ENCODE data around the gene CHCHD6.

The CHCHD6 gene

GRCh38 chr3:126986001-126986400 lies 282.0 kb downstream of the CHCHD6 start:
- DNase-seq (ENCODE audit: insufficient read length) (no peak), FAIRE-seq (no peak)
- TF ChIP-seq TAF1 (IDR thresholded peaks at IDR 0.05; ENCODE audit: borderline replicate concordance, low read depth, low read length) (no peak), POLR2A (IDR thresholded peaks at IDR 0.05; ENCODE audit: low read depth, low read length) (no peak), POLR2AphosphoS5 (IDR thresholded peaks at IDR 0.05; ENCODE audit: low read depth, low read length) (no peak)

DNA sequence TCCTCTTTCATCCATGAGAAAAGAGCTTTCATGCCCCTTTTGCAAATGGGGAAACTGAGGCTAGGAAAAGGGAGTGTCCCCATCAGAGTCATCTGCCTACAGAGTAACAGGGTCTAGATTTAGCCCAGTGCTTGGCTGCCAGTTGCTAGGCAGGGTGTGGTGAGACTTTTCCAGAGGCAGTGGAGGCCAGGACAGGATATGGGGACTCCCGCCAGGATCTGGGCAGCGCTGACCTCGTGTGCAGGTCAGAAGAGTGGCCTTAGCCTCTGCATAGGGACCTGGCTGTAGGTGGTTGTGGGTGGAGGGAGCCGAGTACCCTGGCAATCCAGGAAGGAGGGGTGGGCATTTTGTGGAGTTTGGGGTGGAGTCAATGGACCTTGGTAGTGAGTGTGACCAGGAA lies 283.1 kb downstream of the CHCHD6 start:
- TF ChIP-seq TAF1 (IDR thresholded peaks at IDR 0.05; ENCODE audit: borderline replicate concordance, low read depth, low read length) (no peak), POLR2A (IDR thresholded peaks at IDR 0.05; ENCODE audit: low read depth, low read length) (no peak), POLR2AphosphoS5 (IDR thresholded peaks at IDR 0.05; ENCODE audit: low read depth, low read length) (no peak)
- DNase-seq (ENCODE audit: insufficient read length) (no peak), FAIRE-seq (no peak)

DNA sequence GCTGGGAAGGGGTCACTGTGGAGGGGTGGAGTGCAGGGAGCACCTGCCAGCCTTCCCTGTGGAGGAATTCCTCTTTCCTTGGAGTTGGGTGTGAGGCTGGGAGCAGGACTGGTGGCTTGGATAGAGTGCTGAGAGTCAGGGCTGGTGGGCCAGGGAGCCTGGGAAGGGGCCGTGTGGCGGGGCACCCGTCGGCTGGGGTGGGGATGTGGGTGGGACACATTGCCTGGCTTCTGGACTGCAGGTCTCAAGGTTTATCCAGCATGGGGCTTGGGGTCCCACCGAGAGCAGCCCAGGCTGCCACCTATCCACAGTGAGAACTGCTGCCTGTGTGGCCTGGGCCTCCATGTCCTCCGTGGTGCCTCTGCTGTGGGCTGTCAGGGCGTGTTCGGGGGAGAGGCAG lies 283.6 kb downstream of the CHCHD6 start:
- FAIRE-seq (no peak), DNase-seq (ENCODE audit: insufficient read length) (no peak)
- TF ChIP-seq POLR2A (IDR thresholded peaks at IDR 0.05; ENCODE audit: low read depth, low read length) (no peak), POLR2AphosphoS5 (IDR thresholded peaks at IDR 0.05; ENCODE audit: low read depth, low read length) (no peak), TAF1 (IDR thresholded peaks at IDR 0.05; ENCODE audit: borderline replicate concordance, low read depth, low read length) (no peak)

GRCh38 chr3:126988451-126989021 lies 284.5 kb downstream of the CHCHD6 start:
- no peak for TF ChIP-seq POLR2AphosphoS5 (IDR thresholded peaks at IDR 0.05; ENCODE audit: low read depth, low read length)
- no peak for TF ChIP-seq POLR2A (IDR thresholded peaks at IDR 0.05; ENCODE audit: low read depth, low read length)
- TF ChIP-seq TAF1 (IDR thresholded peaks at IDR 0.05; ENCODE audit: borderline replicate concordance, low read depth, low read length) = no peak
- DNase-seq (ENCODE audit: insufficient read length) (no peak), FAIRE-seq (no peak)

DNA sequence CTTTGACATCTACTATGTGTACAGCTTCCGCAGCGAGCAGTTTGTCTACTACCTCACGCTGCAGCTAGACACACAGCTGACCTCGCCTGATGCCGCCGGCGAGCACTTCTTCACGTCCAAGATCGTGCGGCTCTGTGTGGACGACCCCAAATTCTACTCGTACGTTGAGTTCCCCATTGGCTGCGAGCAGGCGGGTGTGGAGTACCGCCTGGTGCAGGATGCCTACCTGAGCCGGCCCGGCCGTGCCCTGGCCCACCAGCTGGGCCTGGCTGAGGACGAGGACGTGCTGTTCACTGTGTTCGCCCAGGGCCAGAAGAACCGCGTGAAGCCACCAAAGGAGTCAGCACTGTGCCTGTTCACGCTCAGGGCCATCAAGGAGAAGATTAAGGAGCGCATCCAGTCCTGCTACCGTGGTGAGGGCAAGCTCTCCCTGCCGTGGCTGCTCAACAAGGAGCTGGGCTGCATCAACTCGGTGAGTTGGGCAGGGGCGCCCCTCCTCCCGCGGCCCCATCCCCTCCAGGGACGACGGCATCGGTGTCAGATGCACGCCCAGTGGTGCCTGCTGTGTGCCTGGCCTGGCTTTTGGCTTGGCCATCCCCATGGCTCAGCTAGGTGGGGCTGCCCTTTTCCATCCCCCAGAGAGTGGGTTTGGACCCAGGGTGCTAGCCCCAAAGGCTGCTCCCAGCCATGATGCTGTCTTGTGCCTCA lies 285.4 kb downstream of the CHCHD6 start:
- FAIRE-seq = no peak
- no peak for TF ChIP-seq TAF1 (IDR thresholded peaks at IDR 0.05; ENCODE audit: borderline replicate concordance, low read depth, low read length)
- DNase-seq (ENCODE audit: insufficient read length) = no peak

GRCh38 chr3:126990024-126990700 lies 286.1 kb downstream of the CHCHD6 start:
- DNase-seq (ENCODE audit: insufficient read length) (no peak), FAIRE-seq (no peak)
- TF ChIP-seq TAF1 (IDR thresholded peaks at IDR 0.05; ENCODE audit: borderline replicate concordance, low read depth, low read length) (no peak), POLR2A (IDR thresholded peaks at IDR 0.05; ENCODE audit: low read depth, low read length) (no peak), POLR2AphosphoS5 (IDR thresholded peaks at IDR 0.05; ENCODE audit: low read depth, low read length) (no peak)

GRCh38 chr3:126990890-126991289 lies 286.9 kb downstream of the CHCHD6 start:
- no peak for FAIRE-seq
- DNase-seq (ENCODE audit: insufficient read length) = no peak
- TF ChIP-seq POLR2A (IDR thresholded peaks at IDR 0.05; ENCODE audit: low read depth, low read length) (no peak), TAF1 (IDR thresholded peaks at IDR 0.05; ENCODE audit: borderline replicate concordance, low read depth, low read length) (no peak)

- DNase-seq (ENCODE audit: insufficient read length) (no peak), FAIRE-seq (no peak)
- TF ChIP-seq POLR2A (IDR thresholded peaks at IDR 0.05; ENCODE audit: low read depth, low read length) (no peak), POLR2AphosphoS5 (IDR thresholded peaks at IDR 0.05; ENCODE audit: low read depth, low read length) (no peak), TAF1 (IDR thresholded peaks at IDR 0.05; ENCODE audit: borderline replicate concordance, low read depth, low read length) (no peak)
These were observed 287.5 kb downstream of the CHCHD6 start for GRCh38 chr3:126991366-126992200.

DNA sequence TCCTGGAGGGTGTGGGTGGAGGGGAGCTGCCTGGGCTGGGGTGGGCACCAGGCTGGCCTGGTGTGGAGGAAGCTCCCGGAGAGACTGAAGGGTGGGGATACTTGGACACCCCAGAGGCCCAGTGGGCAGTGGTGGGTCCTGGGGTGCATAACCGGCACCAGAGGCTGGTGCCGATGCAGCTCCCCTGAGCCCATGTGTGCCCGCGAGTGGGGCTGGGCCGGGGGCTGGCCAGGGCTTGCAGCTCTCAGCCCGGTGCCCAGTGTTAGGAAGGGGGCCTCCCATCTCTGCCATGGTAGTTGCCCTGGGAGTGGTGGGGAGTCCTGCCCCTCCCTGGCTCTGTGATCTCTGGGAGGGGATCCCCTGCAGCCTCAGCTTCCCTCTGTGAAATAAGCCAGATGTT lies 288.2 kb downstream of the CHCHD6 start:
- FAIRE-seq (no peak), DNase-seq (ENCODE audit: insufficient read length) (no peak)
- TF ChIP-seq POLR2A (IDR thresholded peaks at IDR 0.05; ENCODE audit: low read depth, low read length) = no peak
- TF ChIP-seq TAF1 (IDR thresholded peaks at IDR 0.05; ENCODE audit: borderline replicate concordance, low read depth, low read length) = no peak
- no peak for TF ChIP-seq POLR2AphosphoS5 (IDR thresholded peaks at IDR 0.05; ENCODE audit: low read depth, low read length)

- FAIRE-seq = no peak
- TF ChIP-seq TAF1 (IDR thresholded peaks at IDR 0.05; ENCODE audit: borderline replicate concordance, low read depth, low read length) = no peak
- TF ChIP-seq POLR2A (IDR thresholded peaks at IDR 0.05; ENCODE audit: low read depth, low read length) = no peak
- TF ChIP-seq POLR2AphosphoS5 (IDR thresholded peaks at IDR 0.05; ENCODE audit: low read depth, low read length) = no peak
These were observed 288.7 kb downstream of the CHCHD6 start for GRCh38 chr3:126992776-126993175.

DNA sequence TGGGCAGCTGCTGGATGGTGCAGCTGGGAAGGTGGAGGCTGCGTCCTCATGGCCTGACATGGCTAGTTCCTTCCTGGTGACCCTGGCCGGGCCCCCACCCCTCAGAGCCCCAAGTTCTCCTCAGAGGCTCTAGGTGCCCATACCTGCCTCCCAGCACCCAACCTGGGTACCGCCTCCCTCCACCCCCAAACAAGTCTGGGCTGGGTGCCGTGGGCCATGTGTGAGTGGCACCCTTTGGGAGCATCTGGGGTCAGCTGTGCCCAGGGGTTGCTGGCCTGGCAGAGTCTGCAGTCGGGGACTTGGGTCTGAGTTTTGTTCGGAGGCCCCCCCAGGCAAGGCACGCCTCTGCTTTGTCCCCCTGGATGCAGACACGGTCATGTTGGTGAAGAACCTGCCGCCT lies 289.4 kb downstream of the CHCHD6 start:
- no peak for FAIRE-seq
- TF ChIP-seq TAF1 (IDR thresholded peaks at IDR 0.05; ENCODE audit: borderline replicate concordance, low read depth, low read length) (no peak), POLR2AphosphoS5 (IDR thresholded peaks at IDR 0.05; ENCODE audit: low read depth, low read length) (no peak), POLR2A (IDR thresholded peaks at IDR 0.05; ENCODE audit: low read depth, low read length) (no peak)
- DNase-seq (ENCODE audit: insufficient read length) = no peak

More at GRCh38 chr3:126992776-126993175, 288.7 kb downstream of the CHCHD6 start:
- DNase-seq (ENCODE audit: insufficient read length) = no peak

All from GM12892 (cell line).